OCI-LY7 (cell line): ENCODE data around the gene SPATS2L. TPM values are rescaled to one million over a fixed set of nuclear protein-coding genes. Genes with fewer than 3 reads are reported as not detected.
"Not testable (repeated sequence)": the region's sequence is repeated elsewhere in the genome, so short reads cannot be mapped to it uniquely, and the experiment has no call there.

Source experiments
- BruUV-seq: library from RNA; stranded (reverse); fragments of 400-500 nt; replicated peaks from 2 replicates; lab custom pipeline; 2021; lab: Mats Ljungman, UMichigan
- CTCF ChIA-PET: fragments of 300-600 bp; sonication (Branson Sonifier 250); formaldehyde crosslinking; loops from one replicate; lab custom pipeline; 2022; ENCODE audit warnings: antibody characterized with exemption; ENCODE audit not compliant: unreplicated experiment; lab: Charles Lee
- POLR2A ChIA-PET: fragments of 300-600 bp; sonication (Branson Sonifier 250); formaldehyde crosslinking; loops from one replicate; lab custom pipeline; 2022; ENCODE audit warnings: antibody characterized with exemption; lab: Charles Lee
- DNase-seq: peaks from one replicate; pipeline ENCODE4 v3.0.0-alpha.2; 2015; ENCODE audit warnings: low spot score
- H2AFZ ChIP-seq: fragments of 200-600 bp; sonication (generic), shearing (Covaris generic); 2 replicates; pipeline ENCODE4 v1.6.1; 2014; ENCODE audit warnings: mild to moderate bottlenecking, antibody characterized with exemption, low read length, moderate library complexity
- H3K27ac ChIP-seq: fragments of 200-600 bp; sonication (generic); 2 replicates; pipeline ENCODE4 v1.5.1; 2014; ENCODE audit warnings: mixed run types, low read depth, mild to moderate bottlenecking, moderate library complexity, low read length, inconsistent platforms; ENCODE audit not compliant: poor library complexity, severe bottlenecking
- H3K36me3 ChIP-seq: fragments of 200-600 bp; sonication (generic); 2 replicates; pipeline ENCODE4 v1.6.1; 2014; ENCODE audit warnings: mild to moderate bottlenecking, antibody characterized with exemption, low read length, moderate library complexity, mixed read lengths; ENCODE audit not compliant: insufficient read depth
- H3K4me1 ChIP-seq: fragments of 200-600 bp; sonication (generic); 2 replicates; pipeline ENCODE4 v1.5.1; 2014; ENCODE audit warnings: mild to moderate bottlenecking, low read length; ENCODE audit not compliant: insufficient read depth, poor library complexity, severe bottlenecking
- H3K4me2 ChIP-seq: fragments of 200-600 bp; sonication (generic); 2 replicates; pipeline ENCODE4 v1.6.1; 2014; ENCODE audit warnings: mild to moderate bottlenecking, low read length
- H3K4me3 ChIP-seq: fragments of 200-600 bp; sonication (generic); 2 replicates; pipeline ENCODE4 v1.5.1; 2014; ENCODE audit warnings: mild to moderate bottlenecking, low read depth, low read length; ENCODE audit not compliant: poor library complexity, severe bottlenecking
- H3K79me2 ChIP-seq: fragments of 200-600 bp; sonication (generic); 2 replicates; pipeline ENCODE4 v1.6.1; 2016; ENCODE audit warnings: low read depth, mild to moderate bottlenecking, low read length, moderate library complexity, mixed read lengths; ENCODE audit not compliant: insufficient read depth
- H3K9me2 ChIP-seq: fragments of 200-600 bp; sonication (generic); 2 replicates; pipeline ENCODE4 v1.6.1; 2016; ENCODE audit warnings: mild to moderate bottlenecking, low read length, mixed read lengths; ENCODE audit not compliant: insufficient read depth
- H3K9me3 ChIP-seq: fragments of 200-600 bp; sonication (generic); 2 replicates; pipeline ENCODE4 v1.6.1; 2014; ENCODE audit warnings: mild to moderate bottlenecking, mixed run types, low read length, mixed read lengths
- H4K20me1 ChIP-seq: fragments of 200-600 bp; sonication (generic); 2 replicates; pipeline ENCODE4 v1.6.1; 2014; ENCODE audit warnings: mild to moderate bottlenecking, antibody characterized with exemption, low read length, moderate library complexity, mixed read lengths; ENCODE audit not compliant: insufficient read depth
- EZH2phosphoT487 ChIP-seq: fragments of 200-600 bp; sonication (generic); IDR thresholded peaks from 2 replicates; pipeline ENCODE4 v1.6.1; 2018; ENCODE audit warnings: low read depth, borderline replicate concordance, mild to moderate bottlenecking, mixed run types, antibody characterized with exemption, low read length, moderate library complexity, mixed read lengths
- intact Hi-C: fragments of 100-400 bp; cut with micrococcal nuclease; formaldehyde crosslinking; loops from one replicate; pipeline ENCODE4 v1.10.0; 2022; ENCODE audit not compliant: unreplicated experiment
- total RNA-seq, 2 experiments: library from RNA; depleted of rRNA in 1 of 2; stranded (reverse); fragments of >200 nt in 1 of 2; shearing (Covaris generic) in 1 of 2; gene quantifications; 2 replicates each; pipeline ENCODE4 v1.2.3, GENCODE V29; 2014 to 2022
- TF ChIP-seq, protein P1 (sequence below): fragments of 200-600 bp; sonication (generic); conservative IDR thresholded peaks from 2 replicates; pipeline ENCODE4 v1.5.1; 2014; ENCODE audit warnings: mild to moderate bottlenecking, antibody characterized with exemption, low read length, moderate library complexity, mixed read lengths

The SPATS2L gene
- total RNA-seq, 2 experiments from 2014 or later: 3.1 to 5.2 TPM

- H2AFZ ChIP-seq: no peak overlapping the region
- ChIA-PET POLR2A (no interaction called here), CTCF (no interaction called here)
- DNase-seq: no peak
- H3K79me2 ChIP-seq: no peaks in the 10 kb centered on the region
- no peaks in the 10 kb centered on the region for H4K20me1 ChIP-seq
- H3K4me1 ChIP-seq: no peaks in the 10 kb centered on the region
- no peaks in the 10 kb centered on the region for H3K36me3 ChIP-seq
- BruUV-seq: no TSS peak
- H3K9me2 ChIP-seq: no peaks in the 10 kb centered on the region
- no peak overlapping the region for H3K4me2 ChIP-seq
- H3K27ac ChIP-seq: no peak overlapping the region
- no peak for TF ChIP-seq EZH2phosphoT487
- TF ChIP-seq, protein P1, sequence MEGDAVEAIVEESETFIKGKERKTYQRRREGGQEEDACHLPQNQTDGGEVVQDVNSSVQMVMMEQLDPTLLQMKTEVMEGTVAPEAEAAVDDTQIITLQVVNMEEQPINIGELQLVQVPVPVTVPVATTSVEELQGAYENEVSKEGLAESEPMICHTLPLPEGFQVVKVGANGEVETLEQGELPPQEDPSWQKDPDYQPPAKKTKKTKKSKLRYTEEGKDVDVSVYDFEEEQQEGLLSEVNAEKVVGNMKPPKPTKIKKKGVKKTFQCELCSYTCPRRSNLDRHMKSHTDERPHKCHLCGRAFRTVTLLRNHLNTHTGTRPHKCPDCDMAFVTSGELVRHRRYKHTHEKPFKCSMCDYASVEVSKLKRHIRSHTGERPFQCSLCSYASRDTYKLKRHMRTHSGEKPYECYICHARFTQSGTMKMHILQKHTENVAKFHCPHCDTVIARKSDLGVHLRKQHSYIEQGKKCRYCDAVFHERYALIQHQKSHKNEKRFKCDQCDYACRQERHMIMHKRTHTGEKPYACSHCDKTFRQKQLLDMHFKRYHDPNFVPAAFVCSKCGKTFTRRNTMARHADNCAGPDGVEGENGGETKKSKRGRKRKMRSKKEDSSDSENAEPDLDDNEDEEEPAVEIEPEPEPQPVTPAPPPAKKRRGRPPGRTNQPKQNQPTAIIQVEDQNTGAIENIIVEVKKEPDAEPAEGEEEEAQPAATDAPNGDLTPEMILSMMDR: no peak
- intact Hi-C loops: no loop called here
- no peak overlapping the region for H3K4me3 ChIP-seq
- H3K9me3 ChIP-seq: no peaks in the 10 kb centered on the region
Observed at GRCh38 chr2:200341376-200341775, 34.9 kb downstream of the SPATS2L start.

DNA sequence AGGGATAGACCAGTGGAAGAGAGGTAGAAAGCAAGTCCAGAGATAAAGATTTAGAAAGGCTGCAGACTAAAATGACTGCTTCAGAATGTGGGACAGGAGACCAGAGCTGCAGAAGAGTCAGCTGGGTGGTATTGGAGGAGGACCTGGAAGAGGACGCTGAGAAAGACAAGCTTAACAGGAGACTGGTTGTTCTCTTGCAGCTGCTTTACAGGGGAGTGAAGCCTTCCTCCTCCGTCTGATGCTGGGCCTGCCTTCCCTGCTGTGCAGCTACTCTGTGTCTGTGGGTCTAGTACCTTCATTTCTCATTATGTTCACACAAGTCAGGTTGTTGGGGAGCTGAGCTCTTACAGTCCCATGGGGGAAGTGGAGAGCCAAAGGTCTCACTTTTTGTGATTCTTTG lies 35.7 kb downstream of the SPATS2L start:
- no peaks in the 10 kb centered on the region for H3K4me1 ChIP-seq
- no peak overlapping the region for H3K4me3 ChIP-seq
- no peak overlapping the region for H3K27ac ChIP-seq
- no peaks in the 10 kb centered on the region for H4K20me1 ChIP-seq
- TF ChIP-seq, protein P1: no peak
- TF ChIP-seq EZH2phosphoT487: no peak
- H3K9me3 ChIP-seq: no peaks in the 10 kb centered on the region
- no peaks in the 10 kb centered on the region for H3K9me2 ChIP-seq
- no TSS peak for BruUV-seq
- H3K36me3 ChIP-seq: no peaks in the 10 kb centered on the region
- no peak overlapping the region for H3K4me2 ChIP-seq
- intact Hi-C loops: no loop called here
- ChIA-PET CTCF (no interaction called here), POLR2A (no interaction called here)
- H2AFZ ChIP-seq: no peak overlapping the region
- H3K79me2 ChIP-seq: no peaks in the 10 kb centered on the region
- no peak for DNase-seq

DNA sequence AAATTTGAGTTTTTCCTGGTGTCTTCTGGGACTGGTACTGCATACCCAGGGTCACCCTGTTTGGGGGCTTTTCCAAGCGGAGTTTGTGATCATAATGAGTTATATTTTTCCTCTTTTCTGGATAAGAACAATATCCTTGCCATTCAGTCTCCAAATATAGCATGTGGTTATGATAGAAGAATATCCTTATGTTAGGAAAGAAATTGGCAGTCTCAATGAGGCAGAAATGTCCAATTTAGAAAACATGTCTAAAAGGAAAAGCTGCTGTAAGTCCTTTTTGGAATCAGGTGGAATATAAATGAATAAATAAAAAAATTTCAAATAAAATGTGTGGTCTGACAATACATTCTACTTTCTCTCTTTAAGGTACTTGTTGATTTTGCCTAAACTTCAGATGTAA lies 36.2 kb downstream of the SPATS2L start:
- no TSS peak for BruUV-seq
- TF ChIP-seq EZH2phosphoT487: no peak
- TF ChIP-seq, protein P1: no peak
- H3K79me2 ChIP-seq: no peaks in the 10 kb centered on the region

GRCh38 chr2:200344202-200344601 lies 37.7 kb downstream of the SPATS2L start:
- BruUV-seq, H3K27ac ChIP-seq, H3K4me1 ChIP-seq, H3K9me3 ChIP-seq, H3K9me2 ChIP-seq, H3K4me2 ChIP-seq, H3K4me3 ChIP-seq, intact Hi-C loops, H3K79me2 ChIP-seq, DNase-seq, CTCF ChIA-PET, H2AFZ ChIP-seq, H4K20me1 ChIP-seq, H3K36me3 ChIP-seq: not testable (repeated sequence)
- POLR2A ChIA-PET: interaction anchor here (1.6 kb wide), 1 partner anchor 11 kb away, joined by 3 read pairs; no protein-coding TSS in a partner anchor

More for the DNA sequence above, 36.2 kb downstream of the SPATS2L start:
- no peak for DNase-seq
- ChIA-PET CTCF (no interaction called here), POLR2A (no interaction called here)
- Histone ChIP-seq H4K20me1 (no peaks in the 10 kb centered on the region), H3K4me2 (no peak overlapping the region), H3K9me2 (no peaks in the 10 kb centered on the region), H3K36me3 (no peaks in the 10 kb centered on the region), H2AFZ (no peak overlapping the region), H3K27ac (no peak overlapping the region), H3K4me3 (no peak overlapping the region), H3K9me3 (no peaks in the 10 kb centered on the region), H3K4me1 (no peaks in the 10 kb centered on the region)
- intact Hi-C loops: no loop called here
